ENCODE results near the gene CTNNA3.

DNA sequence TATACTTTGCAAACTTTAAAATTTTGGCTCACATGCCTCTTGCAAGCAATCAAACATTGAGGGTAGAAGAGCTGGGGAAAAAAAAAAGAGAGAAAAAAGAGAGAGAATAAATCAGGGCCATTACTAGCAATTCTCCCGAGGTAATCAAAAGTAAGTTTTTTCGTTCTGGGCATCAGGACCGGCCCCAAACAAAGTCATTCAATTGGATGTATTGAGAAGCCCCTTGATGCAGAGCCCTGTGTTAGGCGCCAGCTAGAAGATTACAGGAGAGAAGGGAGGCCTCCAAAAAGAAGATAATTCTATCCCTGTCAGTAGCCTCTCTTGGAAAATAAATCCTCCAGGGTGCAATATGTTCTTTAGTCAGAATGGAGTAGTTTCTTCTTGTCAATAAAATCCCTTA, 2.2 kb upstream of the CTNNA3 start:
- TF ChIP-seq, protein P1, sequence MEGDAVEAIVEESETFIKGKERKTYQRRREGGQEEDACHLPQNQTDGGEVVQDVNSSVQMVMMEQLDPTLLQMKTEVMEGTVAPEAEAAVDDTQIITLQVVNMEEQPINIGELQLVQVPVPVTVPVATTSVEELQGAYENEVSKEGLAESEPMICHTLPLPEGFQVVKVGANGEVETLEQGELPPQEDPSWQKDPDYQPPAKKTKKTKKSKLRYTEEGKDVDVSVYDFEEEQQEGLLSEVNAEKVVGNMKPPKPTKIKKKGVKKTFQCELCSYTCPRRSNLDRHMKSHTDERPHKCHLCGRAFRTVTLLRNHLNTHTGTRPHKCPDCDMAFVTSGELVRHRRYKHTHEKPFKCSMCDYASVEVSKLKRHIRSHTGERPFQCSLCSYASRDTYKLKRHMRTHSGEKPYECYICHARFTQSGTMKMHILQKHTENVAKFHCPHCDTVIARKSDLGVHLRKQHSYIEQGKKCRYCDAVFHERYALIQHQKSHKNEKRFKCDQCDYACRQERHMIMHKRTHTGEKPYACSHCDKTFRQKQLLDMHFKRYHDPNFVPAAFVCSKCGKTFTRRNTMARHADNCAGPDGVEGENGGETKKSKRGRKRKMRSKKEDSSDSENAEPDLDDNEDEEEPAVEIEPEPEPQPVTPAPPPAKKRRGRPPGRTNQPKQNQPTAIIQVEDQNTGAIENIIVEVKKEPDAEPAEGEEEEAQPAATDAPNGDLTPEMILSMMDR (IDR thresholded peaks at IDR 0.05; ENCODE audit: low read depth, low read length, poor library complexity, severe bottlenecking): peak; percentile 0
- no peak for TF ChIP-seq EZH2phosphoT487 (IDR thresholded peaks at IDR 0.05; ENCODE audit: borderline replicate concordance, low read length)

Data from DOHH2 (cell line).